HG03097 (cell line): Measurements from ENCODE around the gene ARL4A.
A peak's percentile ranks its signal among the peaks of the same experiment; 100 is the strongest.
"Not testable (repeated sequence)": the region's sequence is repeated elsewhere in the genome, so short reads cannot be mapped to it uniquely, and the experiment has no call there.

ENCODE experiments used
- ATAC-seq: cut with Tn5 transposase; IDR thresholded peaks from one replicate; pipeline ENCODE4 v1.9.1; 2021; ENCODE audit not compliant: unreplicated experiment, low FRiP score

Gene ARL4A

GRCh38 chr7:12660986-12661385 is 26.4 kb upstream of the ARL4A start:
- not testable (repeated sequence) for ATAC-seq

GRCh38 chr7:12661581-12661980 is 25.9 kb upstream of the ARL4A start:
- no peak for ATAC-seq

- ATAC-seq: no peak
Observed at GRCh38 chr7:12670000-12670729, 17.3 kb upstream of the ARL4A start.

- ATAC-seq: no peak
Observed at GRCh38 chr7:12670743-12671520, 16.5 kb upstream of the ARL4A start.

GRCh38 chr7:12673436-12673835 is 14.0 kb upstream of the ARL4A start:
- not testable (repeated sequence) for ATAC-seq

- no peak for ATAC-seq
Observed at GRCh38 chr7:12674053-12674452, 13.4 kb upstream of the ARL4A start.

- no peak for ATAC-seq
Observed at GRCh38 chr7:12674861-12675260, 12.6 kb upstream of the ARL4A start.

- ATAC-seq: no peak
Observed at GRCh38 chr7:12683678-12684585, 3.5 kb upstream of the ARL4A start.

- ATAC-seq: no peak
Observed at GRCh38 chr7:12684733-12685132, 2.7 kb upstream of the ARL4A start.

GRCh38 chr7:12685550-12685949 is 1.9 kb upstream of the ARL4A start:
- no peak for ATAC-seq

GRCh38 chr7:12686234-12686890 is 1.1 kb upstream of the ARL4A start:
- peak; percentile 88 for ATAC-seq

- no peak for ATAC-seq
Observed at GRCh38 chr7:12687718-12688171, 312 bp downstream of the ARL4A start.

- not testable (repeated sequence) for ATAC-seq
Observed at GRCh38 chr7:12688485-12689170, 1.2 kb downstream of the ARL4A start.

- ATAC-seq: no peak
Observed at GRCh38 chr7:12689451-12689850, 2.0 kb downstream of the ARL4A start.

GRCh38 chr7:12690041-12690878 is 2.8 kb downstream of the ARL4A start:
- no peak for ATAC-seq

- ATAC-seq: not testable (repeated sequence)
Observed at GRCh38 chr7:12691388-12691787, 4.0 kb downstream of the ARL4A start.

GRCh38 chr7:12692035-12692434 is 4.6 kb downstream of the ARL4A start:
- no peak for ATAC-seq

GRCh38 chr7:12692479-12693259 is 5.2 kb downstream of the ARL4A start:
- no peak for ATAC-seq
